HUES64 (cell line): ENCODE results near the gene STK24.

ENCODE experiments used
- H3K27ac ChIP-seq: 2 replicates; pipeline ENCODE4 v1.7.0; 2013; ENCODE audit warnings: low read depth, low read length, inconsistent platforms
- H3K27me3 ChIP-seq: 2 replicates; pipeline ENCODE4 v1.6.1; 2013; ENCODE audit warnings: mild to moderate bottlenecking, low read length; ENCODE audit not compliant: insufficient read depth
- H3K36me3 ChIP-seq: 2 replicates; pipeline ENCODE4 v1.6.1; 2013; ENCODE audit warnings: mild to moderate bottlenecking, low read length; ENCODE audit not compliant: insufficient read depth
- H3K4me1 ChIP-seq: 2 replicates; pipeline ENCODE4 v1.6.1; 2013; ENCODE audit warnings: mild to moderate bottlenecking, low read length, moderate library complexity; ENCODE audit not compliant: insufficient read depth
- H3K4me3 ChIP-seq: 2 replicates; pipeline ENCODE4 v1.5.1; 2013; ENCODE audit warnings: mild to moderate bottlenecking, low read length, moderate library complexity
- H3K9ac ChIP-seq: 2 replicates; pipeline ENCODE4 v1.6.1; 2013; ENCODE audit warnings: mild to moderate bottlenecking, low read depth, low read length
- H3K9me3 ChIP-seq: 2 replicates; pipeline ENCODE4 v1.6.1; 2013; ENCODE audit warnings: low read depth, low read length; ENCODE audit not compliant: insufficient read depth
- WGBS: fragments of 150-250, 120-280 bp; methylation state at CpG from one replicate; pipeline ENCODE4 v1.1.7; 2013; ENCODE audit warnings: missing lambda C conversion rate; 5-methylcytosine and 5-hydroxymethylcytosine counted together

STK24 gene

DNA sequence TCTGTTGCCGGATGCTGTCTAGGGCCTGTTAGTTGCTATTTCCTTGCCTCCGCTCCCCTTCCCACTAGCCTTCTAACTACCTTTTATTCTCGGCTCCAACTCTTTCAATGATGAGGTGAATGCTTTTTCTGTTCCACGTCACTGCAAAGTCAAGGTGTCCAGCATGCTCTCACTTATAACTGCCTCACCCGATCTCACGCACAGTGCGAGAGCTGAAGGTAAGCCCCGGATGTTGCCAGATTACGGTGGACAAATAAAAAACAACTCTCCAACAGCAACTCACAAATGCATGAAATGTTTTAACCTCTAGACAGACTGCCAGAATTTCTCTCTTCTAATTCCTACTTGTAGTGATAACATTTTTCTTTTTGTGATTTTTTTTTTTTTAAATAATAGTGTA lies 169.9 kb downstream of the STK24 start:
- Histone ChIP-seq H3K27ac (no peak overlapping the region), H3K4me1 (peaks cover 13% of the 10 kb centered on the region; the same call in 1 of the 2 replicates)
- WGBS = 95% methylated on average over 9 of the region's 9 CpGs

DNA sequence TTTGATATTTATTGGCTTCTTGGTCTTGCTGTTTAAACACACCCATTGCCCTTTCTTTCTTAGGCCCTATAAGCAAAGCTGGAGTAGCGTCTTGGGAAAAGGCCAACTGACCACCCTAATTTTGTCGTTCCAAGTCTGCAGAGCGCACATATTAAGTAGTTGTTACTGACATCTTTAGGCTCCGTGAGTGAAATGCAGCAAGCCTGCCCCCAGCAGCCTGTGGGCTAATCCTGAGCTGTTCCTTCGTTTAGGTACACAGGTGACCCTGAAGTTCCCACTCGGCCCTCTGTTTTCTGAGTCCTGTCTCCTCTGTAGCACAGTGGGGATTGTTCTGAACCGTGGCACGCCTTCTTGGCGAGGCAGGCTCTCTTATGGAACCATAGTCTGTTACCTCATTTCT lies 170.5 kb downstream of the STK24 start:
- H3K27ac ChIP-seq = no peak overlapping the region
- 92% methylated on average over 9 of the region's 9 CpGs for WGBS
- H3K4me1 ChIP-seq = peaks cover 13% of the 10 kb centered on the region; the same call in 1 of the 2 replicates
- H3K9ac ChIP-seq = no peak overlapping the region
- H3K36me3 ChIP-seq = peaks cover 26% of the 10 kb centered on the region
- no peak overlapping the region for H3K4me3 ChIP-seq
- H3K9me3 ChIP-seq = no peaks in the 10 kb centered on the region
- H3K27me3 ChIP-seq = no peaks in the 10 kb centered on the region

More for the DNA sequence above, 169.9 kb downstream of the STK24 start:
- Histone ChIP-seq H3K36me3 (peaks cover 32% of the 10 kb centered on the region), H3K9me3 (no peaks in the 10 kb centered on the region), H3K27me3 (no peaks in the 10 kb centered on the region), H3K4me3 (no peak overlapping the region), H3K9ac (no peak overlapping the region)

- WGBS = 90% methylated on average over 8 of the region's 8 CpGs
- H3K4me1 ChIP-seq = peaks cover 13% of the 10 kb centered on the region; the same call in 1 of the 2 replicates
- no peaks in the 10 kb centered on the region for H3K27me3 ChIP-seq
- H3K27ac ChIP-seq = no peak overlapping the region
- H3K9ac ChIP-seq = no peak overlapping the region
- peaks cover 21% of the 10 kb centered on the region for H3K36me3 ChIP-seq
- H3K9me3 ChIP-seq = no peaks in the 10 kb centered on the region
- no peak overlapping the region for H3K4me3 ChIP-seq
Measured at GRCh38 chr13:98405690-98406344, 171.1 kb downstream of the STK24 start.

DNA sequence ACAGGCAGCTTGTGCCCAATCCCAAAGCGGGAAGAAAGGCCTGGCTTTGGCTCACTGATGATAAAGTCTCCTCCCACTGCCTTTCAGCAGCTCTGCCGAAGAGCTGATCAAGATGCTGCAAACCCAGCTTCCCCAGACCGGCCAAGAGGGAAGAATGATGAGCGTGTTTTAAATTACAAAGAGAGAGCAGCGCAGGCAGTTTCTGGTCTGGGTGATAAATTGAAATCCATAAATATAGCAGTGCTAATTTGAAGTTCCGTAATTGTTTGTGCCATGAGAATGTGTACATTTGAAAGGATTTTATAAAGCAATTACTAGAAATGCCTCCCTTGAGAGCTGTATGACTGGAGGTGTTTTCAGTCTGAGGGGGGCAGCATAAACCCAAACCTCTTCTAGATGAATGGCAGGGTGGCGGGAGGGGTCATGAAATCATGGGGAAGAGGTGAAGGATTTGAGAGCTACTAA lies 171.8 kb downstream of the STK24 start:
- H3K9ac ChIP-seq = no peak overlapping the region
- H3K9me3 ChIP-seq = no peaks in the 10 kb centered on the region
- H3K36me3 ChIP-seq = peaks cover 15% of the 10 kb centered on the region
- peak overlapping the region; percentile 3; the same call in 1 of the 2 replicates for H3K27ac ChIP-seq
- H3K27me3 ChIP-seq = no peaks in the 10 kb centered on the region
- WGBS = 40% methylated on average over 7 of the region's 7 CpGs
- peak overlapping the region; percentile 6; the same call in 1 of the 2 replicates for H3K4me3 ChIP-seq
- H3K4me1 ChIP-seq = peaks cover 13% of the 10 kb centered on the region; the same call in 1 of the 2 replicates

DNA sequence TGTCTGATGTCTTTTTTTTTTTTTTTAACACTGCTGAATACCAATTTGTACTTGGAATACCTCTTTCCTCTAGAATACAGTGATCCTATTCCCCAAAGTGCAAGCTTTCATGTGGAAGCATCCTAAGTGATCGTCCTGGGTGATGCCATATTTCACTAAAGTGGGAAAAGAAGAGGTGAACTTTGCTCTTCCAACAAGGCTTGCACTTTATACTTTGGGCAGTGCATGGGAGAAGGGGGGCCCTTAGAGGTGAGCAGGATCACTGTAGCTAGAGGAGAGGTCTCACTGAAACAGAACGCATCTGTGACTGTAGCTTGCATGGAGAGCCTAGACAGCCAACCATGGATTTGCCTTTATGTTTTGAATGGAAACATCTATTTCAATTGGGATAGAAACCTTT lies 173.8 kb downstream of the STK24 start:
- no peak overlapping the region for H3K4me3 ChIP-seq
- no peaks in the 10 kb centered on the region for H3K27me3 ChIP-seq
- no peak overlapping the region for H3K27ac ChIP-seq
- H3K36me3 ChIP-seq = peaks cover 5% of the 10 kb centered on the region; the same call in 1 of the 2 replicates
- WGBS = 95% methylated on average over 2 of the region's 2 CpGs
- no peaks in the 10 kb centered on the region for H3K9me3 ChIP-seq
- H3K4me1 ChIP-seq = peaks cover 19% of the 10 kb centered on the region
- no peak overlapping the region for H3K9ac ChIP-seq

DNA sequence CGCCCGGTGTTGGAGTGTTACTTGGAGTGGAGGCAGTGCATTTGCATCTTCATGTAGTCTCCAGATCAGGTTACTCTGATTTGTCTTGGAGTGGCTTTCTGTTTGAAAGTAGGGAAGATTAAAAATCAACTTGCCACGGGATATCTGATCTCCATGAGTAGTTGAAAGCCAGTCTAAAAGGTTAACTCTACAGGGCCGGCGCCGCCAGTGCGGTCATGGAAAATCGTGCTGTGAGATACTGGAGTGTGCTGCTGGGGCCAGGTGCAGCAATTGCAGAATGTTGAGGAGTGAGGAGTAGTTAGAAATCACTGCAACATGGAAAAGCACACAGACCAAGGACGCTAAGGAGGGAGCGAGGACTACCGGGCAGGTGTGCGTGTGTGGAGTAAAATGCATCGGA lies 175.0 kb downstream of the STK24 start:
- Histone ChIP-seq H3K27me3 (no peaks in the 10 kb centered on the region), H3K9ac (no peak overlapping the region), H3K27ac (no peak overlapping the region), H3K4me1 (peaks cover 21% of the 10 kb centered on the region), H3K4me3 (no peak overlapping the region), H3K36me3 (peaks cover 9% of the 10 kb centered on the region), H3K9me3 (no peaks in the 10 kb centered on the region)
- 90% methylated on average over 12 of the region's 13 CpGs for WGBS

DNA sequence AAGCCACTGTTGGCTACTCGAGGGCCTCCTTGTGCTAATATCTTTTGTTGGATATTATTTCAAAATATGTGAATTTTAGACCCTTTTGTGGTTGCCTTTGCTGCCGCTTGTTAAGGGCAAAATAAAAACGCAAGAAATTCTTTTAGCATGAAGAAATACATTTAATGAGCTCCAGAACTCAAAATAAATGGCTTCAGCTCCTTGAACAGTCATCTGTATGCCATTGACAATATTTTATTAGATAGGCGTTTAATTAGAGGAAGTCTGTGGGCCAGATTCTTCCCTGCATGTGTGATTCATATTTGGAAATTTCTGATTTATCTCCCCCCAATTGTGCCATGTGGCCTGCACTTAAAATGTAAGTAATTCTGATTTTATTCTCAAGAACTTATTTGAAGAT lies 177.2 kb downstream of the STK24 start:
- Histone ChIP-seq H3K4me1 (peaks cover 12% of the 10 kb centered on the region), H3K27me3 (no peaks in the 10 kb centered on the region), H3K9me3 (no peaks in the 10 kb centered on the region), H3K4me3 (no peak overlapping the region), H3K9ac (no peak overlapping the region), H3K27ac (no peak overlapping the region), H3K36me3 (peaks cover 22% of the 10 kb centered on the region)
- WGBS = 71% methylated on average over 4 of the region's 4 CpGs

GRCh38 chr13:98398581-98398980 lies 178.3 kb downstream of the STK24 start:
- H3K4me3 ChIP-seq = no peak overlapping the region
- 73% methylated on average over 5 of the region's 5 CpGs for WGBS
- no peaks in the 10 kb centered on the region for H3K9me3 ChIP-seq
- peaks cover 8% of the 10 kb centered on the region; the same call in 1 of the 2 replicates for H3K4me1 ChIP-seq
- H3K27me3 ChIP-seq = no peaks in the 10 kb centered on the region
- no peak overlapping the region for H3K27ac ChIP-seq
- no peak overlapping the region for H3K9ac ChIP-seq
- peaks cover 26% of the 10 kb centered on the region for H3K36me3 ChIP-seq

DNA sequence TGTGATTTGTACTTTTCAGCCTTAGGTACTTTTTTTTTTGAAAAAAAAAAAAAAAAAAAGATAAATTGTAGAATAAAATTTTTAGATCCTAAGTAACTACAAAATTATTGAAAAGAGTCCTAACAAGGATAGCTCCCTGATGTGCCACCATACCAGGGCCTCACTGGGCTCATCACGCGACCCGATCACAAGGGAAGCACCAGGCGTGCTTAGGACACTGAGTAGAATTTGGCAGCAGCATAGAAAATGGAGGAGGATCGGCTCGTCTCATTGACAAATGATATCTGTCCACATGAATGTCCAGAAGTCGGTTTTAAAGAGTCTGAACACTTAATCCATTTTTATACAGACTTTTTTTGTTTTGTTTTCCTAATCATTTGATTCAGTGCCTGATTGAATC lies 179.0 kb downstream of the STK24 start:
- Histone ChIP-seq H3K36me3 (peaks cover 33% of the 10 kb centered on the region), H3K9ac (no peak overlapping the region), H3K27me3 (no peaks in the 10 kb centered on the region), H3K9me3 (no peaks in the 10 kb centered on the region), H3K4me1 (peaks cover 8% of the 10 kb centered on the region; the same call in 1 of the 2 replicates), H3K27ac (no peak overlapping the region), H3K4me3 (no peak overlapping the region)
- WGBS = 96% methylated on average over 7 of the region's 7 CpGs

GRCh38 chr13:98397221-98397620 lies 179.7 kb downstream of the STK24 start:
- Histone ChIP-seq H3K9ac (no peak overlapping the region), H3K27me3 (no peaks in the 10 kb centered on the region), H3K27ac (no peak overlapping the region), H3K36me3 (peaks cover 34% of the 10 kb centered on the region), H3K9me3 (no peaks in the 10 kb centered on the region), H3K4me1 (peaks cover 8% of the 10 kb centered on the region; the same call in 1 of the 2 replicates), H3K4me3 (no peak overlapping the region)
- 89% methylated on average over 1 of the region's 1 CpG for WGBS

- Histone ChIP-seq H3K4me1 (peaks cover 8% of the 10 kb centered on the region; the same call in 1 of the 2 replicates), H3K4me3 (no peak overlapping the region), H3K27ac (no peak overlapping the region), H3K9ac (no peak overlapping the region), H3K9me3 (no peaks in the 10 kb centered on the region), H3K27me3 (no peaks in the 10 kb centered on the region), H3K36me3 (peaks cover 36% of the 10 kb centered on the region)
- 95% methylated on average over 16 of the region's 16 CpGs for WGBS
Measured at GRCh38 chr13:98396071-98396710, 180.7 kb downstream of the STK24 start.
